SKM-1 treated with dmso at 0.1 percent for 144 hours (cell line): ENCODE results near the gene NASP.
A peak's percentile ranks its signal among the peaks of the same experiment; 100 is the strongest.

Source experiments
- DNase-seq: peaks from one replicate; lab custom pipeline; 2025; ENCODE audit not compliant: unreplicated experiment; lab: John Stamatoyannopoulos, UW

NASP gene

GRCh38 chr1:45619149-45619921 lies 35.5 kb downstream of the NASP start:
- DNase-seq = no peak

- DNase-seq = no peak
Observed at GRCh38 chr1:45620588-45621500, 37.0 kb downstream of the NASP start.

- DNase-seq = no peak
Observed at GRCh38 chr1:45621501-45621836, 37.6 kb downstream of the NASP start.

DNA sequence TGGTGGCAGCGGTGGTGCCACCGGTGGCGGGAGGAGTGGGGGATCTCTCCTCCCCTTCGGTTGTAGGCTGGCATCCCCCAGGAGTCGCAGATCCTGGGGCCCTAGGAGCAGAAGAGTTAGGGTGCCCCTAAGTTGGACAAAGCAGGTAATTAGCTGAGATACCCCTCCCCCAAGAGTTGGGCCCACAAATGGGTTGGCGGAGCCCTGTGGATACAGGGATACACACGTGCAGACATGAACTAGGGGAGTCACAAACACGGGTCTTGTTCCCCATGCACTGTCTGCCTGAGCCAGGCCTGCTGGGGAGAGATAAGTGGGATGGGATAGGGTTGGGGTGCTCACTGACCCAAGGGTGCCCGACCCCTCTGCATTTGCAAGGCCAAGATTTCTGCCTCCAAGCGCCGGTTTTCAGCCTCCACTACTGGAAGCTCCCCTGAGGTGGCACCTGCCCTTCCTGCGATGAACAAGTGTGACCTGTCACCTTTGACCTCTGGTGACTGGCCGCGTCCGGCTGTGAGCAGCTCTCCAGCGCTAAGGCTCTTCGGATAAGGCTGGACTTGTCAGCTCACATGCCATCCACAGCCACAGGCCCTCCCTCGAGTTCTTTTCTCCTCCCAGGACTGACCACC lies 38.2 kb downstream of the NASP start:
- no peak for DNase-seq

- no peak for DNase-seq
Observed at GRCh38 chr1:45622524-45623394, 38.9 kb downstream of the NASP start.

GRCh38 chr1:45623972-45624371 lies 40.1 kb downstream of the NASP start, which contains the start of gene CCDC17:
Gene CCDC17 (minus strand): TSS chr1:45624054. CDS start chr1:45623909, 145 bp downstream.
- DNase-seq = no peak

DNA sequence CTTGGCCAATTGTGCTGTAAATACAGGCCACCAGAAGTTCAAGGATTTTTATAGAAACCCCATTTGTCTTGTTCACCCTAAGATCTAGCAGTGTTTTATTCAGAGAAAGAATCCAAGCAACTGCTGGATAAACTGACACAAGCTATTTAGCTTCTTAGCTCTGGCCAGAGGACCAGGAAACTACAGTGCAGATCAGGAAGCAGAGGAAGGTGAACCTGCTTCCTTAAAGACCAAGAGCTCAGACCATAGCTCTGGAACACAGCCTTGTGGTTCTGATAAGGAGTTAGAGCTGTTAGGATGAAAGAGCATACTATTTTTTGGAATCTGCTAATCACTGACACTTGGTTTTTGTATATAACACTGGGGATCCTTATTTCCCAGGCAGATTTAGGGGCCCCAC lies 45.2 kb downstream of the NASP start:
- no peak for DNase-seq

- no peak for DNase-seq
Observed at GRCh38 chr1:45630429-45630828, 46.6 kb downstream of the NASP start.

DNA sequence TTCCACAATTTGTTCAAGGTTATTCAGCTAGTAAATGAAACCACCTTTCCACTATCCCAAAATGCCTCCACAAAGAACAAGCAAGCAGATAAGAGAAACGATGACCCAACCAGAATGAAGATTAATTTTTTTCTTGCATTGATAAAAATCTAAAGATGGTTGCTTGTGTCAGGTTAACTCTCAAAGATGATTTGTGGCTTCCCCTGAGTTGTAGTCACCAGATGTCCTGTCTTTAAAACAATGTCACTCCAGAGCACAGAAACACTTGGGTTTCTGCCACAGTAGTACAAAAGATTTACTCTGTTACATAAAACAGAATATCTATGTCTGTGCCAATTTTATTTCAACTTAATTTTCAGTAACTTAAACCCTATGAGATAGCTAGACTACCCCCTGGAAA lies 51.4 kb downstream of the NASP start:
- no peak for DNase-seq

GRCh38 chr1:45640293-45640692 lies 56.5 kb downstream of the NASP start:
- DNase-seq = no peak

- no peak for DNase-seq
Observed at GRCh38 chr1:45643321-45643720, 59.5 kb downstream of the NASP start.

DNA sequence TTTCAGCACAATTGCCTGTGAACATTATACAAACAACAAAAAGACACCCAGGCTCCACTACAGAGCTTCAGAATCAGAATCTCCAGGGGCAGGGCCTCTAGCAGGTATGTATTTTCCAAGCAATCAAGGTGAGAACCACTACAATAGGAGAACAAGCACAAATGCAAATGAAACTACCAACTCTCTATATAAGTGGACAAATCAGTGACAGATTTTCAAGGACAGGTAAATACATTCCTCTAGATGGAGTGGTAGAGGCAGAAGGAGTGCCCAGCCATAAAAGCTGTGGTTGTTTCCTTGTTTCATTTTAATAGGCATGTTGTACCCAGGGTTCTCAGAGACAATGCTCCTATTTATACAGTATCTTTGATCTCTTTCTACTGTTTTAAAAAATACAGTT lies 60.1 kb downstream of the NASP start:
- DNase-seq = no peak

DNA sequence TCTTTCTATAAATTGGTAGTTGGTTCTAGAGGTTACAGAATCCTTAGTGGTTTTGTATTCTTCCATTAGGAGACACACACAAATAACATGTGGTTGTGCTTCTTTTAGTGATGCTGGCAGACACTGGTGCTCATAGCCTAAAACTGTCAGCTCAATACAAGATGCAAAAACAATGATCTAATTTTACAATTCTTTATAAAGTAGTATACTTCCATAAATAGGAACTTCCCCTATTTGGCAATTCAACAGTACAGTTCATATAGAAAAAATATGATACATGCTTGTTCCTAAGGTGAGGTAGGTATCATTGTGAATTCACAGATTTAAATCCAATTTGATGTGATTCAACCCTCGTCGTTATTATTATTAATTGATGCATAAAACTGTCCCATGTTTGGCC lies 60.8 kb downstream of the NASP start:
- no peak for DNase-seq

DNA sequence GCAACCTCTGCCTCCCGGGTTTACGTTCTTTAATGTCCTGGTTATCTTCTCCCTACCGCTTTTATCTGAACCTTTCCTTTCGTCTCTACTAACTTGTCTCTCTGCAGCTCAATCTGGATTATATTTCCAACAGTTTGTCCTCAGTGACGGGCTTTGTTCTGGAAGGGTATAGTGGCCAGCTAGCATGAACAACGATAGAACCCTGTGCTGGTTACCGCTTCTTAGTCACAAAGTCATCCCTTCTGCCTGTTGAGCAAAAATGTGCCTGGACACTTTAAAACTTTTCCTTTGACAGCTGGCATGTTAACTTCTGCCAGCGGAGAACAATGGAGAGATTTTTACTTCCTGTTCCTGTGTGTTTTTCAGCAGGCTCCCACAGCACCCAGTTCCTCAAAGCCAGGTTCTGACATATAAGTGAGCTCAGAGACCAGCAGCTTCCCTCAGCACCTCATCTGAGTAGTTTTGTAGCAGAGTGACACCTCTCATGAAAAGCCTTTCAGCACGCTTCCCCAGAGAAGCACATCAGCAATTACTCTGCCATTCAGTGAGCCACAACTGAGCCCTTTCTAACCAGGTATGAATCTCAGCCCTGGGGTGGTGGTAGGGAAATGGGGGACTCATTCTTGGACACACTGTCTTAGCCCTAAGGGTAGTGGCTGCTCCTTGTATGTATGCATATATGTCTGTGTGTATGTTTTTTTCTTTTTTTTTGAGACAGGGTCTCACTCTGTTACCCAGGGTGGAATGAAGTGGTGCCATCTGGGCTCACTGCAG lies 63.6 kb downstream of the NASP start:
- DNase-seq = peak; percentile 29

- DNase-seq = no peak
Observed at GRCh38 chr1:45654540-45655280, 70.9 kb downstream of the NASP start.

GRCh38 chr1:45656573-45657226 lies 72.9 kb downstream of the NASP start:
- DNase-seq = no peak

DNA sequence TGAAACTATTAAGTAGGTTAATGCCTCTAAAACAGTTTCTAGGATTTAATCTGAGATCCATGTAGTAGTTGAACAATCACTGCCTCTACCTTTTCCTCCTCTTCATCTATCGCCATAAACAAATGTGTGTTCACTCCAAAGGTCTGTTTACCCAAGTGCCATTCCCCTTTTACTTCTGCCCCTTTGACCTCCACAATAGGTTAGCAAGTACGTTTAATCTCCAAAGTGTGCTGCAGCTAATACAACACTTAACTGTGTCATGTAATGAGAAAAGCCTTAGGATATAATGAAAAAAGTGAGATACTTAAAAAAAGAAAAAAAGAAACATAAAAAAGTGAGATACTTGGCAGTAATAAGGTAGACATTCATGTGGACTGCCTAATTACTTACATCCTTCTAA lies 74.3 kb downstream of the NASP start:
- no peak for DNase-seq

DNA sequence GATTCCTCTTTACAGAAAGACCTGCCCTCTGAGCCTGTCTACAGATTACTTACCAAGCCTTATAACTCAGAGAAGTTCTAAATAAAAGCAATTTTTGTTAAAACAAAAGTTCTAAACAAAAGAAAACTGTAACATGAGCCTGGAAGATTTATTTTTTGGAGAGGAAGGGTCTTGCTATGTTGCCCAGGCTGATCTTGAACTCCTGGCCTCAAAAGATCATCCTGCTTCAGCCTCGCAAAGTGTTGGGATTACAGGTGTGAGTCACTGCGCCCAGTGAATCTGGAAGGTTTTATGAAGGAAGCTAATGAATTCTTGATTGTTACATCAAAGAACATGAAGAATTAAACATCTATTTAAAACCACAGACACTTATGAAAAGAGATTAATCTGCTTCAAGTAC lies 75.4 kb downstream of the NASP start:
- no peak for DNase-seq

- DNase-seq = no peak
Observed at GRCh38 chr1:45660336-45660735, 76.5 kb downstream of the NASP start.
